CD4-positive, alpha-beta T cell treated with Interleukin-17A for 1 hour (primary cell): ENCODE data around the gene ISG15.
A peak's percentile ranks its signal among the peaks of the same experiment; 100 is the strongest.
"Not testable (repeated sequence)": the region's sequence is repeated elsewhere in the genome, so short reads cannot be mapped to it uniquely, and the experiment has no call there.

ENCODE experiments used
- DNase-seq: peaks from one replicate; pipeline ENCODE4 v3.0.0-alpha.2; 2020

The ISG15 gene

GRCh38 chr1:1030867-1031658 is 17.8 kb downstream of the ISG15 start:
- DNase-seq: not testable (repeated sequence)

GRCh38 chr1:1031659-1032235 is 18.4 kb downstream of the ISG15 start:
- no peak for DNase-seq

- DNase-seq: no peak
Measured at GRCh38 chr1:1032424-1032823, 19.1 kb downstream of the ISG15 start.

- DNase-seq: peak; percentile 88
Measured at GRCh38 chr1:1033009-1033587, 19.8 kb downstream of the ISG15 start.

- no peak for DNase-seq
Measured at GRCh38 chr1:1033731-1034438, 20.6 kb downstream of the ISG15 start.

- no peak for DNase-seq
Measured at GRCh38 chr1:1034439-1034781, 21.1 kb downstream of the ISG15 start.

GRCh38 chr1:1035291-1035943 is 22.1 kb downstream of the ISG15 start:
- no peak for DNase-seq

GRCh38 chr1:1037366-1038327 is 24.4 kb downstream of the ISG15 start:
- DNase-seq: no peak

- no peak for DNase-seq
Measured at GRCh38 chr1:1038694-1039093, 25.4 kb downstream of the ISG15 start.

- no peak for DNase-seq
Measured at GRCh38 chr1:1039145-1039910, 26.0 kb downstream of the ISG15 start.

GRCh38 chr1:1040004-1040991 is 27.0 kb downstream of the ISG15 start:
- DNase-seq: peak; percentile 83

GRCh38 chr1:1041092-1041523 is 27.8 kb downstream of the ISG15 start:
- DNase-seq: no peak

- no peak for DNase-seq
Measured at GRCh38 chr1:1041873-1042272, 28.6 kb downstream of the ISG15 start.

GRCh38 chr1:1042835-1043234 is 29.5 kb downstream of the ISG15 start:
- no peak for DNase-seq

- DNase-seq: no peak
Measured at GRCh38 chr1:1043411-1043810, 30.1 kb downstream of the ISG15 start.

- no peak for DNase-seq
Measured at GRCh38 chr1:1043921-1044320, 30.6 kb downstream of the ISG15 start.

GRCh38 chr1:1044455-1045078 is 31.3 kb downstream of the ISG15 start:
- DNase-seq: no peak

- DNase-seq: no peak
Measured at GRCh38 chr1:1045129-1045528, 31.8 kb downstream of the ISG15 start.

- no peak for DNase-seq
Measured at GRCh38 chr1:1046243-1046642, 32.9 kb downstream of the ISG15 start.
